GM23338 (cell line): ENCODE data around the gene MARCKSL1. TPM values are rescaled to one million over a fixed set of nuclear protein-coding genes. Genes with fewer than 3 reads are reported as not detected.

ENCODE experiments used
- ATAC-seq: fragments of 200-7000 bp; cut with Tn5 transposase; 3 replicates; pipeline ENCODE4 v1.9.1; 2020
- DNase-seq: peaks from one replicate; pipeline ENCODE4 v3.0.0-alpha.2; 2015; ENCODE audit warnings: low spot score
- H2AFZ ChIP-seq: fragments of 200-600 bp; sonication (generic); 2 replicates; pipeline ENCODE4 v1.8.0; 2016; ENCODE audit warnings: antibody characterized with exemption, mild to moderate bottlenecking, moderate library complexity
- H3F3A ChIP-seq: fragments of 200-600 bp; sonication (generic); replicated peaks from 2 replicates; pipeline ENCODE4 v1.8.0; 2017; ENCODE audit warnings: antibody characterized with exemption, mixed run types, low read depth
- H3K27ac ChIP-seq: fragments of 200-600 bp; sonication (generic); 2 replicates; pipeline ENCODE4 v1.6.1; 2016; ENCODE audit warnings: low read depth
- H3K27me3 ChIP-seq: fragments of 200-600 bp; sonication (generic); 2 replicates; pipeline ENCODE4 v1.8.0; 2016; ENCODE audit warnings: mild to moderate bottlenecking, mixed run types, moderate library complexity; ENCODE audit not compliant: insufficient read depth
- H3K36me3 ChIP-seq: fragments of 200-600 bp; sonication (generic); 2 replicates; pipeline ENCODE4 v1.8.0; 2016; ENCODE audit warnings: mild to moderate bottlenecking; ENCODE audit not compliant: insufficient read depth
- H3K4me1 ChIP-seq: fragments of 200-600 bp; sonication (generic); 2 replicates; pipeline ENCODE4 v1.8.0; 2016; ENCODE audit warnings: mild to moderate bottlenecking, moderate library complexity; ENCODE audit not compliant: insufficient read depth
- H3K4me2 ChIP-seq: fragments of 200-600 bp; sonication (generic); 2 replicates; pipeline ENCODE4 v1.7.1; 2017; ENCODE audit warnings: mixed run types
- H3K4me3 ChIP-seq: fragments of 200-600 bp; sonication (generic); 2 replicates; pipeline ENCODE4 v1.6.1; 2016; ENCODE audit warnings: mixed run types
- H3K79me2 ChIP-seq: fragments of 200-600 bp; sonication (generic); replicated peaks from 2 replicates; pipeline ENCODE4 v1.8.0; 2017; ENCODE audit warnings: mild to moderate bottlenecking; ENCODE audit not compliant: insufficient read depth
- H3K9me2 ChIP-seq: fragments of 200-600 bp; sonication (generic); 2 replicates; pipeline ENCODE4 v1.8.0; 2017; ENCODE audit not compliant: insufficient read depth
- H4K20me1 ChIP-seq: fragments of 200-600 bp; sonication (generic); replicated peaks from 2 replicates; pipeline ENCODE4 v1.8.0; 2017; ENCODE audit warnings: mild to moderate bottlenecking; ENCODE audit not compliant: insufficient read depth
- H3K27ac Mint-ChIP-seq: 2 replicates; pipeline ENCODE4 v1.8.0; 2020; ENCODE audit warnings: inconsistent platforms, mild to moderate bottlenecking, moderate library complexity, mixed read lengths
- H3K27me3 Mint-ChIP-seq: 3 replicates; pipeline ENCODE4 v1.8.0; 2022; ENCODE audit warnings: low read depth, mild to moderate bottlenecking, moderate library complexity, mixed read lengths, inconsistent platforms; ENCODE audit not compliant: insufficient read depth, poor library complexity
- H3K36me3 Mint-ChIP-seq: 3 replicates; pipeline ENCODE4 v1.8.0; 2021; ENCODE audit warnings: low read depth, mild to moderate bottlenecking, inconsistent platforms, moderate library complexity, mixed read lengths
- H3K4me1 Mint-ChIP-seq: 3 replicates; pipeline ENCODE4 v1.8.0; 2020; ENCODE audit warnings: mild to moderate bottlenecking, inconsistent platforms, mixed read lengths
- H3K4me3 Mint-ChIP-seq: 3 replicates; pipeline ENCODE4 v1.8.0; 2021; ENCODE audit warnings: moderate library complexity, mild to moderate bottlenecking, inconsistent platforms, mixed read lengths
- H3K9me3 Mint-ChIP-seq: 3 replicates; pipeline ENCODE4 v1.8.0; 2020; ENCODE audit warnings: moderate library complexity, mild to moderate bottlenecking, inconsistent platforms, mixed read lengths
- CREB1 ChIP-seq: fragments of 250-450 bp; sonication (Bioruptor Pico); IDR thresholded peaks from 2 replicates; pipeline ENCODE4 v1.5.0; 2020; ENCODE audit warnings: low read depth, mild to moderate bottlenecking, moderate library complexity
- STAT1 ChIP-seq: IDR thresholded peaks from one replicate; pipeline ENCODE4 v1.6.1; 2016; ENCODE audit warnings: antibody characterized with exemption; ENCODE audit not compliant: unreplicated experiment
- ZNF114 ChIP-seq: fragments of 250-450 bp; sonication (Bioruptor Pico); IDR thresholded peaks from 2 replicates; pipeline ENCODE4 v1.5.0; 2020; ENCODE audit warnings: mild to moderate bottlenecking, moderate library complexity
- polyA plus RNA-seq: library from polyadenylated mRNA; unstranded; fragments of >200 nt; fragmentation: Nextera tagmentation; extraction: Ambion mirVana; gene quantifications from 2 replicates; pipeline ENCODE4 v1.2.1, GENCODE V29; 2016
- total RNA-seq: library from RNA; depleted of rRNA; stranded (reverse); fragments of >200 nt; shearing (Covaris generic); gene quantifications from 2 replicates; pipeline ENCODE4 v1.2.3, GENCODE V29; 2014
- TF ChIP-seq, protein P1 (sequence below), 2 experiments: fragments of 200-600 bp in 1 of 2; sonication (generic) in 1 of 2; conservative IDR thresholded peaks; 2 replicates each; pipeline versions ENCODE4 v1.5.1 to v1.6.1; 2016 to 2017; ENCODE audit warnings: antibody characterized with exemption in 2 of 2, low read depth in 2 of 2, mild to moderate bottlenecking in 2 of 2, moderate library complexity in 1 of 2
- TF ChIP-seq, protein P2 (sequence below): IDR thresholded peaks from 2 replicates; pipeline ENCODE4 v1.6.1; 2016; ENCODE audit warnings: antibody characterized with exemption
- TF ChIP-seq, protein P3 (sequence below): IDR thresholded peaks from one replicate; pipeline ENCODE4 v1.6.1; 2018; ENCODE audit warnings: antibody characterized with exemption; ENCODE audit not compliant: unreplicated experiment

MARCKSL1 gene
- total and polyA plus RNA-seq, 2 experiments from 2014 or later: 329 to 553 TPM

DNA sequence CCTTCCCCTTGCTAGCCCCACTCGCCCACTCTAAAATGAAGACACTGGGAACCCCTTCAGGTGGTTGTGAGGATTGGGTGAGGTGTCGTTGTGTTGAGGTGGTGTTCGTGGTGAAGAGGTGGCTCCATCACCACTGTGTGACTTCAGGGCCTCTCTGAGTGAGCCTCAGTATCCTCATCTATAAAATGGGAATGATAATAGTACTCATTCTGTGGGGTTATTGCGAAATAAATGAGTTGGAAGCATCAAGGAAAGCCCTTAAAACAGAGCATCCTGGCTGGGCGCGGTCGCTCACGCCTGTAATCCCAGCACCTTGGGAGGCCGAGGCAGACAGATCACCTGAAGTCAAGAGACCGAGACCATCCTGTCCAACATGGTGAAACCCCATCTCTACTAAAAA, 6.7 kb upstream of the MARCKSL1 start (continued):
- TF ChIP-seq, protein P1, sequence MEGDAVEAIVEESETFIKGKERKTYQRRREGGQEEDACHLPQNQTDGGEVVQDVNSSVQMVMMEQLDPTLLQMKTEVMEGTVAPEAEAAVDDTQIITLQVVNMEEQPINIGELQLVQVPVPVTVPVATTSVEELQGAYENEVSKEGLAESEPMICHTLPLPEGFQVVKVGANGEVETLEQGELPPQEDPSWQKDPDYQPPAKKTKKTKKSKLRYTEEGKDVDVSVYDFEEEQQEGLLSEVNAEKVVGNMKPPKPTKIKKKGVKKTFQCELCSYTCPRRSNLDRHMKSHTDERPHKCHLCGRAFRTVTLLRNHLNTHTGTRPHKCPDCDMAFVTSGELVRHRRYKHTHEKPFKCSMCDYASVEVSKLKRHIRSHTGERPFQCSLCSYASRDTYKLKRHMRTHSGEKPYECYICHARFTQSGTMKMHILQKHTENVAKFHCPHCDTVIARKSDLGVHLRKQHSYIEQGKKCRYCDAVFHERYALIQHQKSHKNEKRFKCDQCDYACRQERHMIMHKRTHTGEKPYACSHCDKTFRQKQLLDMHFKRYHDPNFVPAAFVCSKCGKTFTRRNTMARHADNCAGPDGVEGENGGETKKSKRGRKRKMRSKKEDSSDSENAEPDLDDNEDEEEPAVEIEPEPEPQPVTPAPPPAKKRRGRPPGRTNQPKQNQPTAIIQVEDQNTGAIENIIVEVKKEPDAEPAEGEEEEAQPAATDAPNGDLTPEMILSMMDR (conservative IDR thresholded peaks at IDR 0.05; ENCODE audit: low read depth in 2 of 2): no peak
- TF ChIP-seq, protein P2, sequence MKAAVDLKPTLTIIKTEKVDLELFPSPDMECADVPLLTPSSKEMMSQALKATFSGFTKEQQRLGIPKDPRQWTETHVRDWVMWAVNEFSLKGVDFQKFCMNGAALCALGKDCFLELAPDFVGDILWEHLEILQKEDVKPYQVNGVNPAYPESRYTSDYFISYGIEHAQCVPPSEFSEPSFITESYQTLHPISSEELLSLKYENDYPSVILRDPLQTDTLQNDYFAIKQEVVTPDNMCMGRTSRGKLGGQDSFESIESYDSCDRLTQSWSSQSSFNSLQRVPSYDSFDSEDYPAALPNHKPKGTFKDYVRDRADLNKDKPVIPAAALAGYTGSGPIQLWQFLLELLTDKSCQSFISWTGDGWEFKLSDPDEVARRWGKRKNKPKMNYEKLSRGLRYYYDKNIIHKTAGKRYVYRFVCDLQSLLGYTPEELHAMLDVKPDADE: no peak

DNA sequence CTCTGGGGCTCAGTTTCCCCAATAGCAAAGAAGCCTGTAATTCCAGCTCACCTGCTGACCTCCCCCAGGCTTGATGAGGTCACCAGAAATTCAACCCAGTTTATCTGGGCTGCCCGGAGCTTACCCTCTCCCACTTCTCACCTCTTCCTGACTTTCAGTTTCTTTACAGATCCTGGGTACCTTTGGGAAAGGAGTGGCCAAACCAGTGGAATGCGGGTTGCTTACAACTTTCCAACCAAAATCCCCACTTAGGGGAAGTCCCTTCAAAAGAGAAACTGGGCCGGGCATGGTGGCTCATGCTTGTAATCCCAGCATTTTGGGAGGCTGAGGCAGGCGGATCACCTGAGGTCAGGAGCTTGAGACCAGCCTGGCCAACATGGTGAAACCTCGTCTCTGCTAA, 5.9 kb upstream of the MARCKSL1 start:
- Histone ChIP-seq H3F3A (no peaks in the 10 kb centered on the region), H3K9me2 (no peaks in the 10 kb centered on the region), H3K4me2 (no peak overlapping the region), H3K27me3 (peaks cover 2% of the 10 kb centered on the region; the same call in 1 of the 2 replicates), H2AFZ (no peak overlapping the region), H3K36me3 (no peaks in the 10 kb centered on the region), H3K4me3 (no peak overlapping the region), H4K20me1 (no peaks in the 10 kb centered on the region), H3K4me1 (peaks cover 3% of the 10 kb centered on the region; the same call in 1 of the 2 replicates), H3K79me2 (no peaks in the 10 kb centered on the region), H3K27ac (no peak overlapping the region)
- Mint-ChIP-seq H3K4me1 (peaks cover 18% of the 10 kb centered on the region), H3K36me3 (no peaks in the 10 kb centered on the region; the same call in 2 of the 3 replicates), H3K27me3 (peaks cover 18% of the 10 kb centered on the region), H3K4me3 (no peak overlapping the region), H3K27ac (no peak overlapping the region), H3K9me3 (no peaks in the 10 kb centered on the region)
- DNase-seq (no peak), ATAC-seq (peak; percentile 15; the same call in 2 of the 3 replicates)
- TF ChIP-seq, protein P3, sequence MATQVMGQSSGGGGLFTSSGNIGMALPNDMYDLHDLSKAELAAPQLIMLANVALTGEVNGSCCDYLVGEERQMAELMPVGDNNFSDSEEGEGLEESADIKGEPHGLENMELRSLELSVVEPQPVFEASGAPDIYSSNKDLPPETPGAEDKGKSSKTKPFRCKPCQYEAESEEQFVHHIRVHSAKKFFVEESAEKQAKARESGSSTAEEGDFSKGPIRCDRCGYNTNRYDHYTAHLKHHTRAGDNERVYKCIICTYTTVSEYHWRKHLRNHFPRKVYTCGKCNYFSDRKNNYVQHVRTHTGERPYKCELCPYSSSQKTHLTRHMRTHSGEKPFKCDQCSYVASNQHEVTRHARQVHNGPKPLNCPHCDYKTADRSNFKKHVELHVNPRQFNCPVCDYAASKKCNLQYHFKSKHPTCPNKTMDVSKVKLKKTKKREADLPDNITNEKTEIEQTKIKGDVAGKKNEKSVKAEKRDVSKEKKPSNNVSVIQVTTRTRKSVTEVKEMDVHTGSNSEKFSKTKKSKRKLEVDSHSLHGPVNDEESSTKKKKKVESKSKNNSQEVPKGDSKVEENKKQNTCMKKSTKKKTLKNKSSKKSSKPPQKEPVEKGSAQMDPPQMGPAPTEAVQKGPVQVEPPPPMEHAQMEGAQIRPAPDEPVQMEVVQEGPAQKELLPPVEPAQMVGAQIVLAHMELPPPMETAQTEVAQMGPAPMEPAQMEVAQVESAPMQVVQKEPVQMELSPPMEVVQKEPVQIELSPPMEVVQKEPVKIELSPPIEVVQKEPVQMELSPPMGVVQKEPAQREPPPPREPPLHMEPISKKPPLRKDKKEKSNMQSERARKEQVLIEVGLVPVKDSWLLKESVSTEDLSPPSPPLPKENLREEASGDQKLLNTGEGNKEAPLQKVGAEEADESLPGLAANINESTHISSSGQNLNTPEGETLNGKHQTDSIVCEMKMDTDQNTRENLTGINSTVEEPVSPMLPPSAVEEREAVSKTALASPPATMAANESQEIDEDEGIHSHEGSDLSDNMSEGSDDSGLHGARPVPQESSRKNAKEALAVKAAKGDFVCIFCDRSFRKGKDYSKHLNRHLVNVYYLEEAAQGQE: no peak
- TF ChIP-seq ZNF114 (no peak), STAT1 (no peak), CREB1 (CRISPR knock-in tag) (no peak)
- TF ChIP-seq, protein P1 (conservative IDR thresholded peaks at IDR 0.05; ENCODE audit: low read depth in 2 of 2): no peak
